NCI-H82 (cell line): ENCODE measurements around the gene STON2.
A peak's percentile ranks its signal among the peaks of the same experiment; 100 is the strongest.

Experiments used
- DNase-seq: peaks from one replicate; lab custom pipeline; 2025; lab: John Stamatoyannopoulos, UW

STON2 gene

GRCh38 chr14:81332725-81333124 lies 67.4 kb downstream of the STON2 start:
- DNase-seq: no peak

- no peak for DNase-seq
Observed at GRCh38 chr14:81331229-81332021, 68.7 kb downstream of the STON2 start.

- DNase-seq: no peak
Observed at GRCh38 chr14:81330619-81331122, 69.5 kb downstream of the STON2 start.

- no peak for DNase-seq
Observed at GRCh38 chr14:81329640-81330381, 70.3 kb downstream of the STON2 start.

GRCh38 chr14:81326451-81326850 lies 73.7 kb downstream of the STON2 start:
- DNase-seq: no peak

- peak; percentile 84 for DNase-seq
Observed at GRCh38 chr14:81324011-81324410, 76.1 kb downstream of the STON2 start.

- DNase-seq: peak; percentile 5
Observed at GRCh38 chr14:81323093-81323492, 77.0 kb downstream of the STON2 start.

- DNase-seq: no peak
Observed at GRCh38 chr14:81319946-81320345, 80.2 kb downstream of the STON2 start.

- no peak for DNase-seq
Observed at GRCh38 chr14:81319314-81319713, 80.8 kb downstream of the STON2 start.

- peak; percentile 11 for DNase-seq
Observed at GRCh38 chr14:81315341-81315740, 84.8 kb downstream of the STON2 start.

- peak; percentile 95 for DNase-seq
Observed at GRCh38 chr14:81314443-81315175, 85.5 kb downstream of the STON2 start.

GRCh38 chr14:81313775-81314429 lies 86.2 kb downstream of the STON2 start:
- DNase-seq: no peak

- DNase-seq: peak; percentile 40
Observed at GRCh38 chr14:81313200-81313599, 86.9 kb downstream of the STON2 start.

- DNase-seq: no peak
Observed at GRCh38 chr14:81312289-81312876, 87.7 kb downstream of the STON2 start.

GRCh38 chr14:81311778-81312177 lies 88.3 kb downstream of the STON2 start:
- no peak for DNase-seq

GRCh38 chr14:81311141-81311540 lies 89.0 kb downstream of the STON2 start:
- peak; percentile 61 for DNase-seq

- DNase-seq: no peak
Observed at GRCh38 chr14:81310606-81311005, 89.5 kb downstream of the STON2 start.

GRCh38 chr14:81309511-81309910 lies 90.6 kb downstream of the STON2 start:
- DNase-seq: no peak

- no peak for DNase-seq
Observed at GRCh38 chr14:81305743-81306142, 94.4 kb downstream of the STON2 start.

GRCh38 chr14:81305065-81305464 lies 95.1 kb downstream of the STON2 start:
- DNase-seq: no peak

- no peak for DNase-seq
Observed at GRCh38 chr14:81303258-81303935, 96.7 kb downstream of the STON2 start.
